B cell (primary cell): ENCODE measurements around the gene RNF25. TPM values are rescaled to one million over a fixed set of nuclear protein-coding genes. Genes with fewer than 3 reads are reported as not detected.

Experiments
- ATAC-seq: fragments of 200-7000 bp; cut with Tn5 transposase; one replicate; pipeline ENCODE4 v1.10.0; 2021; ENCODE audit warnings: low read depth, mild to moderate bottlenecking, moderate number of reproducible peaks, moderate library complexity
- CTCF ChIA-PET: fragments of 350-600 bp; sonication (Branson Sonifier 250); formaldehyde crosslinking; loops from one replicate; lab custom pipeline; 2021; ENCODE audit warnings: antibody characterized with exemption, inconsistent platforms; lab: Charles Lee
- POLR2A ChIA-PET: fragments of 350-600 bp; sonication (Branson Sonifier 250); formaldehyde crosslinking; loops from one replicate; lab custom pipeline; 2021; ENCODE audit warnings: antibody characterized with exemption; lab: Charles Lee
- DNase-seq: peaks from one replicate; pipeline ENCODE4 v3.0.0; 2013
- H2AFZ ChIP-seq: 2 replicates; pipeline ENCODE4 v1.6.1; 2012; ENCODE audit warnings: mild to moderate bottlenecking, low read depth, low read length; ENCODE audit not compliant: insufficient read depth, poor library complexity, severe bottlenecking
- H3K27ac ChIP-seq, 2 donors: 1 replicate in 1 of 2; 2 replicates in 1 of 2; pipeline ENCODE4 v1.5.1; 2012 to 2013; ENCODE audit warnings: low read length in 2 of 2, mild to moderate bottlenecking in 2 of 2, moderate library complexity in 1 of 2
- H3K27me3 ChIP-seq, 4 experiments: fragments of 200-600 bp in 1 of 4; sonication (generic) in 1 of 4; replicated peaks in 1 of 4; 1 replicate in 2 of 4; 2 replicates in 2 of 4; pipeline versions ENCODE4 v1.6.1 to v1.7.0; 2013 to 2016; ENCODE audit warnings: low read length in 3 of 4, mild to moderate bottlenecking in 2 of 4, mixed read lengths in 1 of 4, moderate library complexity in 1 of 4; ENCODE audit not compliant: insufficient read depth in 4 of 4, control insufficient read depth in 3 of 4; ENCODE audit errors: control extremely low read depth in 1 of 4
- H3K36me3 ChIP-seq, 2 experiments: replicated peaks in 1 of 2; 1 replicate in 1 of 2; 2 replicates in 1 of 2; pipeline versions ENCODE4 v1.6.1 to v1.7.1; 2013; ENCODE audit warnings: low read length in 1 of 2; ENCODE audit not compliant: insufficient read depth in 2 of 2, control insufficient read depth in 1 of 2; ENCODE audit errors: control extremely low read depth in 1 of 2, extremely low read depth in 1 of 2
- H3K4me1 ChIP-seq, 2 donors: fragments of 200-600 bp in 1 of 2; sonication (generic) in 1 of 2; 1 replicate in 1 of 2; 2 replicates in 1 of 2; pipeline versions ENCODE4 v1.5.1 to v1.6.1; 2013 to 2017; ENCODE audit warnings: low read length in 2 of 2; ENCODE audit not compliant: control insufficient read depth in 2 of 2, insufficient read depth in 2 of 2
- H3K4me2 ChIP-seq: replicated peaks from 2 replicates; pipeline ENCODE3; 2012; ENCODE audit warnings: mild to moderate bottlenecking, low read depth, low read length; ENCODE audit not compliant: poor library complexity, severe bottlenecking
- H3K4me3 ChIP-seq, 5 experiments: fragments of 200-600 bp in 1 of 5; sonication (generic) in 1 of 5; 1 replicate in 3 of 5; 2 replicates in 2 of 5; pipeline versions ENCODE4 v1.5.1 to v1.7.0; 2011 to 2016; ENCODE audit warnings: low read length in 4 of 5, mild to moderate bottlenecking in 4 of 5, low read depth in 2 of 5, control low read depth in 1 of 5, moderate library complexity in 1 of 5; ENCODE audit not compliant: insufficient read depth in 1 of 5; ENCODE audit errors: control extremely low read depth in 1 of 5, extremely low read depth in 1 of 5
- H3K79me2 ChIP-seq: fragments of 200-600 bp; sonication (generic); one replicate; pipeline ENCODE4 v1.6.0; 2016; ENCODE audit warnings: low read length; ENCODE audit not compliant: control insufficient read depth, insufficient read depth
- H3K9ac ChIP-seq: fragments of 200-600 bp; sonication (generic); 2 replicates; pipeline ENCODE4 v1.6.1; 2017; ENCODE audit warnings: mild to moderate bottlenecking, low read length, moderate library complexity
- H3K9me3 ChIP-seq, 3 donors: one replicate each; pipeline versions ENCODE4 v1.6.1 to v1.7.1; 2013; ENCODE audit warnings: low read length in 2 of 3; ENCODE audit not compliant: control insufficient read depth in 2 of 3, insufficient read depth in 1 of 3; ENCODE audit errors: control extremely low read depth in 1 of 3
- H4K20me1 ChIP-seq: 2 replicates; pipeline ENCODE4 v1.6.0; 2012; ENCODE audit warnings: mild to moderate bottlenecking, low read length; ENCODE audit not compliant: insufficient read depth, control insufficient read depth, poor library complexity, severe bottlenecking
- H3K27ac Mint-ChIP-seq: one replicate; pipeline ENCODE4 v1.8.0; 2021; ENCODE audit warnings: mixed read lengths
- H3K27me3 Mint-ChIP-seq: one replicate; pipeline ENCODE4 v1.8.0; 2021; ENCODE audit warnings: mixed read lengths
- H3K4me1 Mint-ChIP-seq: one replicate; pipeline ENCODE4 v1.8.0; 2021; ENCODE audit warnings: mixed read lengths
- H3K4me3 Mint-ChIP-seq: one replicate; pipeline ENCODE4 v1.8.0; 2021; ENCODE audit warnings: mixed read lengths
- H3K9me3 Mint-ChIP-seq: one replicate; pipeline ENCODE4 v1.8.0; 2022; ENCODE audit warnings: mixed read lengths; ENCODE audit not compliant: insufficient read depth
- EZH2 ChIP-seq: IDR thresholded peaks from 2 replicates; pipeline ENCODE4 v1.6.1; 2012; ENCODE audit warnings: borderline replicate concordance, low read depth, mild to moderate bottlenecking, moderate library complexity, low read length; ENCODE audit not compliant: insufficient read depth, poor library complexity, severe bottlenecking
- WGBS: methylation state at CpG from one replicate; pipeline ENCODE4 v1.1.5; 2013; ENCODE audit warnings: missing lambda C conversion rate; ENCODE audit not compliant: insufficient coverage; 5-methylcytosine and 5-hydroxymethylcytosine counted together
- intact Hi-C: fragments of 100-400 bp; cut with micrococcal nuclease; formaldehyde crosslinking; loops from one replicate; pipeline ENCODE4 v1.10.0; 2022
- polyA plus RNA-seq: library from polyadenylated mRNA; depleted of rRNA; stranded (reverse); fragments of >200 nt; gene quantifications from 2 replicates; pipeline ENCODE4 v1.2.3, GENCODE V29; 2012
- total RNA-seq, 2 donors: library from RNA; stranded (reverse); fragments of 120-200 nt in 1 of 2; gene quantifications; 1 replicate in 1 of 2; 2 replicates in 1 of 2; pipeline versions ENCODE4 v1.2.3 to v1.2.4, GENCODE V29; 2013 to 2022
- TF ChIP-seq, protein P1 (sequence below): fragments of 200-600 bp; IDR thresholded peaks from one replicate; pipeline ENCODE4 v1.8.0; 2022; ENCODE audit warnings: antibody characterized with exemption, mild to moderate bottlenecking

Gene RNF25
- total and polyA plus RNA-seq, 2 donors (not counting 1 experiment from before 2014, with no cell fraction given) = 31.7 to 35.6 TPM

GRCh38 chr2:218644721-218645120 is 27.1 kb downstream of the RNF25 start:
- Mint-ChIP-seq H3K4me1 (peaks cover 6% of the 10 kb centered on the region), H3K4me3 (no peak overlapping the region), H3K27ac (no peak overlapping the region), H3K9me3 (no peaks in the 10 kb centered on the region), H3K27me3 (no peaks in the 10 kb centered on the region)
- Histone ChIP-seq H3K4me2 (no peak overlapping the region), H3K4me1 (peaks cover 3 to 5% of the 10 kb centered on the region in 2 donors), H2AFZ (no peak overlapping the region), H4K20me1 (peaks cover 12% of the 10 kb centered on the region), H3K4me3 (no peak overlapping the region), H3K27ac (no peak overlapping the region), H3K79me2 (peaks cover 21% of the 10 kb centered on the region), H3K9ac (no peak overlapping the region), H3K27me3 (no peaks in the 10 kb centered on the region), H3K36me3 (peaks cover 28 to 82% of the 10 kb centered on the region in 2 experiments), H3K9me3 (no peaks in the 10 kb centered on the region)
- ChIA-PET CTCF (no interaction called here), POLR2A (no interaction called here)
- 98% methylated on average over 7 of the region's 11 CpGs for WGBS
- ATAC-seq (no peak), DNase-seq (no peak)
- intact Hi-C loops = no loop called here
- TF ChIP-seq EZH2 = no peak
- TF ChIP-seq, protein P1, sequence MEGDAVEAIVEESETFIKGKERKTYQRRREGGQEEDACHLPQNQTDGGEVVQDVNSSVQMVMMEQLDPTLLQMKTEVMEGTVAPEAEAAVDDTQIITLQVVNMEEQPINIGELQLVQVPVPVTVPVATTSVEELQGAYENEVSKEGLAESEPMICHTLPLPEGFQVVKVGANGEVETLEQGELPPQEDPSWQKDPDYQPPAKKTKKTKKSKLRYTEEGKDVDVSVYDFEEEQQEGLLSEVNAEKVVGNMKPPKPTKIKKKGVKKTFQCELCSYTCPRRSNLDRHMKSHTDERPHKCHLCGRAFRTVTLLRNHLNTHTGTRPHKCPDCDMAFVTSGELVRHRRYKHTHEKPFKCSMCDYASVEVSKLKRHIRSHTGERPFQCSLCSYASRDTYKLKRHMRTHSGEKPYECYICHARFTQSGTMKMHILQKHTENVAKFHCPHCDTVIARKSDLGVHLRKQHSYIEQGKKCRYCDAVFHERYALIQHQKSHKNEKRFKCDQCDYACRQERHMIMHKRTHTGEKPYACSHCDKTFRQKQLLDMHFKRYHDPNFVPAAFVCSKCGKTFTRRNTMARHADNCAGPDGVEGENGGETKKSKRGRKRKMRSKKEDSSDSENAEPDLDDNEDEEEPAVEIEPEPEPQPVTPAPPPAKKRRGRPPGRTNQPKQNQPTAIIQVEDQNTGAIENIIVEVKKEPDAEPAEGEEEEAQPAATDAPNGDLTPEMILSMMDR = no peak

DNA sequence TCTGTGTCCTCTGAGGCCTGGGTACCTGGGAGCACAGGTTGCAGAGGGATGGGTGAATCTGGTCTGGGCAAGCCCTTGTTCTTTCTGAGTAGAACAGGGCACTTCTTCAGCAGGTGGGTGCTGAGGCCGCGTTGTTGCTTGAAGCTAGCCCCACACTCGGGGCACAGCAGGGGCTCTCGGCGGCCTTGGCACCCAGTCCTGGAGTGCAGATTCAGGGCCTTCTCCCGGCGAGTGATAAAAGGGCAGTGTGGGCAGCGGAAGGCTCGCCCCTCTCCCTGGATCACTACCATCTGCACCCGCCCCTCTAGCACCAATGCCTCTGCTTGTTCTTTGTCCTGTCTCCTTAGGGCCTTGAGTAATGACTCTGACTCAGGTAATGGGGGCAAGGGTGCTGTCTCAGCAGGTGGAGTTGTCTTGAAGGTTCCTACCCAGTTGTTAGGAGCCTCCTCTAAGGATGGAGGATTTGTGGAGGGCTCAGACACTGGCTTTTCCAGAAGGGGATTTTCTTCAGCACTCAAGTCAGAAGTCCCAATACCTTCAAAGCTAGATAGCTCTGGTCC is 28.0 kb downstream of the RNF25 start:
- H3K27me3 ChIP-seq = no peaks in the 10 kb centered on the region
- ChIA-PET POLR2A (no interaction called here), CTCF (no interaction called here)
- H3K4me3 ChIP-seq = no peak overlapping the region
- intact Hi-C loops = no loop called here
- no peak for TF ChIP-seq EZH2
- TF ChIP-seq, protein P1 = no peak
- peaks cover 27 to 78% of the 10 kb centered on the region in 2 experiments for H3K36me3 ChIP-seq
- Mint-ChIP-seq H3K9me3 (no peaks in the 10 kb centered on the region), H3K27ac (no peak overlapping the region), H3K27me3 (no peaks in the 10 kb centered on the region), H3K4me1 (peaks cover 6% of the 10 kb centered on the region), H3K4me3 (no peak overlapping the region)
- no peak overlapping the region for H3K4me2 ChIP-seq
- H3K9ac ChIP-seq = no peak overlapping the region
- ATAC-seq = no peak
- H4K20me1 ChIP-seq = peaks cover 12% of the 10 kb centered on the region
- H2AFZ ChIP-seq = no peak overlapping the region
- peaks cover 21% of the 10 kb centered on the region for H3K79me2 ChIP-seq
- H3K27ac ChIP-seq = no peak overlapping the region
- H3K9me3 ChIP-seq = no peaks in the 10 kb centered on the region
- 98% methylated on average over 7 of the region's 10 CpGs for WGBS
- H3K4me1 ChIP-seq = peaks cover 3 to 5% of the 10 kb centered on the region in 2 donors
- no peak for DNase-seq
